ENCODE measurements around the gene TMPRSS13.

TMPRSS13 gene

DNA sequence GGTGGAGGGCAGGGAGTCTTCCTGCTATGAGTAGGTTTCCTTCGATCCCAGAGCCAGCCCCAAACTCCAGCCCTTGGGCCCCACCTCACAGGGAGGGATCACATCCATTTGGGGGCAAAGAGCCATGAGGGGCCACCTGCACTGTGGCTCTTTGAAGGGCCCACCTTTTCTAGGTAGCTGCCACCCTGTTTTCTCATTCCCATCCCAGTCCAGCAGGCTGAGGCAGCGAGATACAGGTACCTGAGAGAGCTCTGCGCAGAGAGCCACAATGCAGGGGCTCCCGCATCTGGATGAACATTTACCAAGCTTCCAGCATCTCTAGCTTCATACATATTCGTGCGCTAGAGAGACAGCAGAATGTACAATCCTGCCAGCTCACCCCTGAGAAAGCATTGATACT is 69.1 kb downstream of the TMPRSS13 start:
- no peak for TF ChIP-seq TAF1 (IDR thresholded peaks at IDR 0.05; ENCODE audit: borderline replicate concordance, insufficient read depth, low read length)
- no peak for TF ChIP-seq FOXP2 (optimal IDR thresholded peaks at IDR 0.05; ENCODE audit: borderline replicate concordance, extremely low read depth, extremely low read length, insufficient read depth)

DNA sequence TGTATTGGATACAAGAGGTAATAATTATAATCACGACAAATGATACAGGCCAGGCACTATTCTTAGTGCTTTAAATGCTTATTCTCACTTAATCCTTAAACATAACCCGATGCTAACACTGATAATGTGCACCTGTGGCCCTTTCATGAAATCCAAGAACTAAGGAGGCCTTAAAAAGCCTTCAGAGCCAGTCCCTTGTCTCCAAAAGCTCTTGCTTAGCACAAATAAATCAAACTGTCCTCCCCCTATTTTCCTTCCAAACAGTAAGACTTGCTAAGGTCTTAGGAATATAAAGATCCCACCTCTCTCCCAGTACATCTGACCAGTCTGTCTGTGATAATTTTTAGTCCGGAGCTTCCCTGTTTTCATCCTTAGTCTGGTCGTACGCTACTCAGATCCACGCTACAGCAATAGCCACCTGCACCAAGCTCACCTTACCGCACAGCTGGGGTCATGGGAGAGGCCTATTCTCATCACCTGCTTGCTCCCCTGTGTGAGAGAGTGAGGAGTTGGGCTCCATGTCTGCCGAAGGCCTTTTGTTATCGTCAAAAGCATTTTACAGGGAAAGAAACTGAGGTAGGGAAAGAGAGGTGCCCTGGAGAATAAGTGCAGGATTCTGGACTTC is 69.6 kb downstream of the TMPRSS13 start:
- TF ChIP-seq, protein P1, sequence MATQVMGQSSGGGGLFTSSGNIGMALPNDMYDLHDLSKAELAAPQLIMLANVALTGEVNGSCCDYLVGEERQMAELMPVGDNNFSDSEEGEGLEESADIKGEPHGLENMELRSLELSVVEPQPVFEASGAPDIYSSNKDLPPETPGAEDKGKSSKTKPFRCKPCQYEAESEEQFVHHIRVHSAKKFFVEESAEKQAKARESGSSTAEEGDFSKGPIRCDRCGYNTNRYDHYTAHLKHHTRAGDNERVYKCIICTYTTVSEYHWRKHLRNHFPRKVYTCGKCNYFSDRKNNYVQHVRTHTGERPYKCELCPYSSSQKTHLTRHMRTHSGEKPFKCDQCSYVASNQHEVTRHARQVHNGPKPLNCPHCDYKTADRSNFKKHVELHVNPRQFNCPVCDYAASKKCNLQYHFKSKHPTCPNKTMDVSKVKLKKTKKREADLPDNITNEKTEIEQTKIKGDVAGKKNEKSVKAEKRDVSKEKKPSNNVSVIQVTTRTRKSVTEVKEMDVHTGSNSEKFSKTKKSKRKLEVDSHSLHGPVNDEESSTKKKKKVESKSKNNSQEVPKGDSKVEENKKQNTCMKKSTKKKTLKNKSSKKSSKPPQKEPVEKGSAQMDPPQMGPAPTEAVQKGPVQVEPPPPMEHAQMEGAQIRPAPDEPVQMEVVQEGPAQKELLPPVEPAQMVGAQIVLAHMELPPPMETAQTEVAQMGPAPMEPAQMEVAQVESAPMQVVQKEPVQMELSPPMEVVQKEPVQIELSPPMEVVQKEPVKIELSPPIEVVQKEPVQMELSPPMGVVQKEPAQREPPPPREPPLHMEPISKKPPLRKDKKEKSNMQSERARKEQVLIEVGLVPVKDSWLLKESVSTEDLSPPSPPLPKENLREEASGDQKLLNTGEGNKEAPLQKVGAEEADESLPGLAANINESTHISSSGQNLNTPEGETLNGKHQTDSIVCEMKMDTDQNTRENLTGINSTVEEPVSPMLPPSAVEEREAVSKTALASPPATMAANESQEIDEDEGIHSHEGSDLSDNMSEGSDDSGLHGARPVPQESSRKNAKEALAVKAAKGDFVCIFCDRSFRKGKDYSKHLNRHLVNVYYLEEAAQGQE (IDR thresholded peaks at IDR 0.05; ENCODE audit: insufficient read depth in 1 of 2, low read depth in 2 of 2, low read length in 2 of 2), result no peak
- no peak for TF ChIP-seq POLR2AphosphoS5 (IDR thresholded peaks at IDR 0.05; ENCODE audit: low read depth, low read length)
- no peak for TF ChIP-seq FOXP2 (optimal IDR thresholded peaks at IDR 0.05; ENCODE audit: borderline replicate concordance, extremely low read depth, extremely low read length, insufficient read depth)
- no peak for TF ChIP-seq TAF1 (IDR thresholded peaks at IDR 0.05; ENCODE audit: borderline replicate concordance, insufficient read depth, low read length)
- TF ChIP-seq SIN3A (IDR thresholded peaks at IDR 0.05; ENCODE audit: borderline replicate concordance, insufficient read depth, low read length), result no peak

DNA sequence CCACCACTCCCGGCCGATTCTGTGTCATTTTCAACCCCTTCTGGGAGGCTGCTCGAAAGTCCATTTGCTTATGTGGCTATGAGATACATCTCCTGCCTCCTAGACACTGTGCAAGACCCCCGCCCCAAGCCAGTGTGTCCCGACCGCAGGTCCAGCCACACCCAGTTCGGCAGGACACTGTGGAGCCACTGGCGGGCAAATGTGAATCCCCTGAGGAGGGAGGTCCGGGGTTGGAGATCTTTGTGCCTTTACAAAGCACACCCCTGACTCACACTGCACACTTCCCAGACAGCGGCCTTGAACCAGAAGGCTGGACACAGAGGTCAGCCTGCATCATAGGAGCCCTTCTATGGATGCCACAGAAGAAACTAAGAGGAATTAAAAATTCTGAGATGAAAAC is 70.1 kb downstream of the TMPRSS13 start:
- TF ChIP-seq POLR2AphosphoS5 (IDR thresholded peaks at IDR 0.05; ENCODE audit: low read depth, low read length) (no peak), FOXP2 (optimal IDR thresholded peaks at IDR 0.05; ENCODE audit: borderline replicate concordance, extremely low read depth, extremely low read length, insufficient read depth) (no peak), TAF1 (IDR thresholded peaks at IDR 0.05; ENCODE audit: borderline replicate concordance, insufficient read depth, low read length) (no peak), SIN3A (IDR thresholded peaks at IDR 0.05; ENCODE audit: borderline replicate concordance, insufficient read depth, low read length) (no peak)
- TF ChIP-seq, protein P1 (IDR thresholded peaks at IDR 0.05; ENCODE audit: insufficient read depth in 1 of 2, low read depth in 2 of 2, low read length in 2 of 2), result no peak

DNA sequence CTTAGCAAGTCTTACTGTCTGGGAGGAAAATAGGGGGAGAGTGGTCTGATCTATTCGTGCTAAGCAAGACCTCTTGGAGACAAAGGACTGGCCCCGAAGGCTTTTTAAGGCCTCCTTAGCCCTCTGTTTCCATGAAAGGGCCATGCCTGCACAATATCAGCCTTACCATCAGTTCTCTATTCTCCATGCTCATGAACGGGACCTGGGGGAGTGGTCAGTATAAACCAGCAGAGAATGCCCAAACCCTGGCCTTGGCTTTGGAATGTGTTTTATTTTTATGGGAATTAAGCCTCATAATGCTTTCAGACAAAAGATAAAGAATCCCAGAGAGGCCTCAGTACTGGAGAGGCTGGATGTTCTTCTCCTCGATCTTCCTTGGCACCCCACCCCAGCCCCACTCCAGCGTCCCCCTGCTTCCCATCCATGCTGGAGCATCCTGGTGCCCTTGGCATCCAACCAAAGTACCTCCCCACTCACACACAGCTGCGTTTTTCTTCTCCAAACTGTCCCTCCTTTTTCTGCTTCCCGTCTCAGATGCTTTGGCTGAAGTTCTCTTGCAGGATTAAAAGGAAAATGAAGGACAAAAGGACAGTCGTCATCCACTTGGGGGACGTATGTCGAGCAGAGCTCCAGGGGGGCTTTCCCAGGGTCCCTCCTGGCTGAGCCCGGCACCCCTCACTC is 71.3 kb downstream of the TMPRSS13 start:
- TF ChIP-seq FOXP2 (optimal IDR thresholded peaks at IDR 0.05; ENCODE audit: borderline replicate concordance, extremely low read depth, extremely low read length, insufficient read depth) (no peak), SIN3A (IDR thresholded peaks at IDR 0.05; ENCODE audit: borderline replicate concordance, insufficient read depth, low read length) (no peak), TAF1 (IDR thresholded peaks at IDR 0.05; ENCODE audit: borderline replicate concordance, insufficient read depth, low read length) (no peak)
- TF ChIP-seq, protein P1 (IDR thresholded peaks at IDR 0.05; ENCODE audit: insufficient read depth in 1 of 2, low read depth in 2 of 2, low read length in 2 of 2), result no peak

DNA sequence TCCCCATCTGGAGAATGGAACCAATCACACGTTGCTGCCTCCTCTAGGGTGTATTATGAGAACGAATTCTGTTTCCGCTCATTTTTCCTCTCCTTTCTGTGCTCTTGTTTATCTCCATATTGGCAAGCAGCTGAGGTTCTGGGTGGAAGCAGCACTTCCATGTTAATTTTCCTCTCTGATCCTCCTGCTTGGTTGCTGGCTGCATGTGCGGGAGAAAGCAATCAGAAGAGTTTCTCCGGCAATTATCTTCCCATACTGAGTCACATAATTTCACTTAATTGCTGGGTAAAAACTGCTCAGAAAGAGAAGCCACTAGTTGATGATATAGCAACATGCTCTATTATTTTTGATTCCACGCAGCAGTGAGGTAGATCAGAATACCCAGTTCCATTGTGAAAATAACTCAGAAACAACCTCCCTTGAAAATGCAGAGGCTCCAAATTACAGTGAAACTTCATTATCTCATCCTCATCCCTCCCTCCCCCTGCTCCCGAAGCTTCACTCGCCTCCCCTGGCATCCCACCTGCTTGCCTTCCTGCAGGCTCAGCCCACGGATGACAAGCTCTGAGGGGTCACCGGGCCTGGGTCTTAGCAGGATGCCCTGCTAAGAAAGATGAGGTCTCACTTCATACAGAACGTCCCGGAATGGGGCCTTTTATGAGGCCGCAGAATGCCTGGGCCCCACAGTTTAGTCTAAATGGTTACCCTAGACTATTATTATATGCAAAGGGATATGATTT is 73.1 kb downstream of the TMPRSS13 start:
- TF ChIP-seq TAF1 (IDR thresholded peaks at IDR 0.05; ENCODE audit: borderline replicate concordance, insufficient read depth, low read length) (no peak), POLR2AphosphoS5 (IDR thresholded peaks at IDR 0.05; ENCODE audit: low read depth, low read length) (no peak), SIN3A (IDR thresholded peaks at IDR 0.05; ENCODE audit: borderline replicate concordance, insufficient read depth, low read length) (no peak), FOXP2 (optimal IDR thresholded peaks at IDR 0.05; ENCODE audit: borderline replicate concordance, extremely low read depth, extremely low read length, insufficient read depth) (no peak)
- TF ChIP-seq, protein P1 (IDR thresholded peaks at IDR 0.05; ENCODE audit: insufficient read depth in 1 of 2, low read depth in 2 of 2, low read length in 2 of 2), result no peak

Data from PFSK-1 (cell line).